BE2C (cell line): ENCODE results near the gene COX8A. TPM values are rescaled to one million over a fixed set of nuclear protein-coding genes. Genes with fewer than 3 reads are reported as not detected.

Source experiments
- DNase-seq: peaks from one replicate; pipeline ENCODE4 v3.0.0-alpha.2; 2020
- H3K27me3 ChIP-seq: fragments of 250-450 bp; sonication (Bioruptor Pico); 2 replicates; pipeline ENCODE4 v1.5.1; 2020; ENCODE audit warnings: mild to moderate bottlenecking
- H3K36me3 ChIP-seq: fragments of 250-450 bp; sonication (Bioruptor Pico); 2 replicates; pipeline ENCODE4 v1.5.1; 2020; ENCODE audit warnings: mild to moderate bottlenecking
- H3K4me1 ChIP-seq: fragments of 250-450 bp; sonication (Bioruptor Pico); 2 replicates; pipeline ENCODE4 v1.5.1; 2020
- H3K4me3 ChIP-seq: 2 replicates; pipeline ENCODE4 v1.5.1; 2011; ENCODE audit warnings: low read depth, low read length
- H3K9me3 ChIP-seq: fragments of 250-450 bp; sonication (Bioruptor Pico); 2 replicates; pipeline ENCODE4 v1.5.1; 2020
- polyA plus RNA-seq: library from polyadenylated mRNA; unstranded; fragments of >200 nt; gene quantifications from one replicate; pipeline ENCODE4 v1.2.1, GENCODE V29; 2012; ENCODE audit warnings: low read depth, missing spikeins; ENCODE audit not compliant: insufficient read length, insufficient read depth
- TF ChIP-seq, protein P1 (sequence below): IDR thresholded peaks from 2 replicates; pipeline ENCODE4 v1.5.1; 2012; ENCODE audit warnings: mild to moderate bottlenecking, low read depth, low read length

COX8A gene
- 1,092 TPM for polyA plus RNA-seq

- Histone ChIP-seq H3K36me3 (peaks cover 6% of the 10 kb centered on the region; the same call in 1 of the 2 replicates), H3K27me3 (no peaks in the 10 kb centered on the region), H3K4me1 (no peaks in the 10 kb centered on the region), H3K9me3 (no peaks in the 10 kb centered on the region), H3K4me3 (peak within 1 kb of the TSS; percentile 83)
- TF ChIP-seq, protein P1, sequence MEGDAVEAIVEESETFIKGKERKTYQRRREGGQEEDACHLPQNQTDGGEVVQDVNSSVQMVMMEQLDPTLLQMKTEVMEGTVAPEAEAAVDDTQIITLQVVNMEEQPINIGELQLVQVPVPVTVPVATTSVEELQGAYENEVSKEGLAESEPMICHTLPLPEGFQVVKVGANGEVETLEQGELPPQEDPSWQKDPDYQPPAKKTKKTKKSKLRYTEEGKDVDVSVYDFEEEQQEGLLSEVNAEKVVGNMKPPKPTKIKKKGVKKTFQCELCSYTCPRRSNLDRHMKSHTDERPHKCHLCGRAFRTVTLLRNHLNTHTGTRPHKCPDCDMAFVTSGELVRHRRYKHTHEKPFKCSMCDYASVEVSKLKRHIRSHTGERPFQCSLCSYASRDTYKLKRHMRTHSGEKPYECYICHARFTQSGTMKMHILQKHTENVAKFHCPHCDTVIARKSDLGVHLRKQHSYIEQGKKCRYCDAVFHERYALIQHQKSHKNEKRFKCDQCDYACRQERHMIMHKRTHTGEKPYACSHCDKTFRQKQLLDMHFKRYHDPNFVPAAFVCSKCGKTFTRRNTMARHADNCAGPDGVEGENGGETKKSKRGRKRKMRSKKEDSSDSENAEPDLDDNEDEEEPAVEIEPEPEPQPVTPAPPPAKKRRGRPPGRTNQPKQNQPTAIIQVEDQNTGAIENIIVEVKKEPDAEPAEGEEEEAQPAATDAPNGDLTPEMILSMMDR = no peak
- peak; percentile 92 for DNase-seq
These were observed at the start of gene COX8A for GRCh38 chr11:63974259-63975143. TSS of gene COX8A (plus strand) at chr11:63974620. CDS start at chr11:63974681, 61 bp downstream.

DNA sequence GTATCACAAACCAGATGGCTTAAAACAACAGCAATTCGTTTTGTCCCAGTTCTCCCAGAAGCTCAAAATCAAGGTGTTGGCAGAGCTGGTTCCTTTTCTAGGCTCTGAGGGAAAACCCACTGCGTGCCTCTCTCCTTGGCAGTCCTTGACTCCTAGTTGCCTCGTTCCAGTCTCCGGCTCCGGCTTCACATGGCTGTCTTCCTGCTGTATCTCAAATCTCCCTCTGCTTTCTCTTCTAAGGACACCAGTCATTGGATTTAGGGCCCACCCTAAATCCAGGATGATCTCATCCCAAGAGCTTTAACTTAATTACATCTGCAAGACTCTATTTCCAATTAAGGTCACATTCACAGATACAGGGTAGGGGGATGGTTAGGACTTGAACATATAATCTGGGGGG, 44.8 kb upstream of the COX8A start:
- Histone ChIP-seq H3K4me3 (no peak overlapping the region), H3K4me1 (no peaks in the 10 kb centered on the region; the same call in 1 of the 2 replicates), H3K27me3 (no peaks in the 10 kb centered on the region), H3K9me3 (no peaks in the 10 kb centered on the region), H3K36me3 (no peaks in the 10 kb centered on the region)
- TF ChIP-seq, protein P1 = no peak
- no peak for DNase-seq

- Histone ChIP-seq H3K4me3 (no peak overlapping the region), H3K9me3 (no peaks in the 10 kb centered on the region), H3K4me1 (no peaks in the 10 kb centered on the region; the same call in 1 of the 2 replicates), H3K27me3 (no peaks in the 10 kb centered on the region), H3K36me3 (no peaks in the 10 kb centered on the region)
- no peak for DNase-seq
- TF ChIP-seq, protein P1 = no peak
These were observed 43.4 kb upstream of the COX8A start for GRCh38 chr11:63931045-63931444.

- Histone ChIP-seq H3K27me3 (no peaks in the 10 kb centered on the region), H3K4me3 (no peak overlapping the region), H3K36me3 (no peaks in the 10 kb centered on the region), H3K9me3 (no peaks in the 10 kb centered on the region), H3K4me1 (no peaks in the 10 kb centered on the region; the same call in 1 of the 2 replicates)
- TF ChIP-seq, protein P1 = no peak
- DNase-seq = no peak
These were observed 42.5 kb upstream of the COX8A start for GRCh38 chr11:63931876-63932275.

GRCh38 chr11:63933459-63933858, 41.0 kb upstream of the COX8A start:
- no peak for DNase-seq
- Histone ChIP-seq H3K9me3 (no peaks in the 10 kb centered on the region), H3K4me1 (no peaks in the 10 kb centered on the region; the same call in 1 of the 2 replicates), H3K27me3 (no peaks in the 10 kb centered on the region), H3K4me3 (no peak overlapping the region), H3K36me3 (no peaks in the 10 kb centered on the region)
- TF ChIP-seq, protein P1 = no peak
